Measurements from ENCODE around the gene KIAA1671.

DNA sequence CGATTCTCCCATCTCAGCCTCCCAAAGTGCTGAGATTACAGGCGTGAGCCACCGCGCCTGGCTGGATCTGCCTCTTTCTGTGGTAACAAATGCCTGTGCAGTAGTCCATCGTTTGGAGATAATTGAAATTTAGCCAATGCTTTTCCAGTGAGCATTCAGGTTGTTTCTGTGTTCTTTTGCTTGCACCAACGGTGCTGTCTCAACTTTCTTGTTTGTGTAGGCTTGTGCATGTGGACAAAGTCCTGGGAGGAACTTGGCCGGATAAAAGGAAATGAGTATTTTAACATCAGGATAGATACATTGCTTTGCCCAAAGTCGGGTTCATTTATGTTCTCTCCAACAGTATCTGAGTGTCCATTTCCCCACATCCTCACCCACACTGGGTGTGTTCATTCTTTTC is 85.7 kb downstream of the KIAA1671 start:
- TF ChIP-seq CTCF (IDR thresholded peaks at IDR 0.05) (no peak), POLR2AphosphoS5 (IDR thresholded peaks at IDR 0.05) (no peak), POLR2A (IDR thresholded peaks at IDR 0.05) (no peak)
